K562 treated with DMSO at 1 percent for 24 hours (cell line): Measurements from ENCODE around the gene WFDC12. TPM values are rescaled to one million over a fixed set of nuclear protein-coding genes. Genes with fewer than 3 reads are reported as not detected.

ENCODE experiments used
- total RNA-seq: library from RNA; unstranded; fragments of 300-600 nt; gene quantifications from 2 replicates; pipeline ENCODE4 v1.2.3, GENCODE V29; 2022; ENCODE audit warnings: low read depth; ENCODE audit not compliant: insufficient read depth

WFDC12 gene, protein sequence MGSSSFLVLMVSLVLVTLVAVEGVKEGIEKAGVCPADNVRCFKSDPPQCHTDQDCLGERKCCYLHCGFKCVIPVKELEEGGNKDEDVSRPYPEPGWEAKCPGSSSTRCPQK
- not detected in 2 replicates for total RNA-seq

DNA sequence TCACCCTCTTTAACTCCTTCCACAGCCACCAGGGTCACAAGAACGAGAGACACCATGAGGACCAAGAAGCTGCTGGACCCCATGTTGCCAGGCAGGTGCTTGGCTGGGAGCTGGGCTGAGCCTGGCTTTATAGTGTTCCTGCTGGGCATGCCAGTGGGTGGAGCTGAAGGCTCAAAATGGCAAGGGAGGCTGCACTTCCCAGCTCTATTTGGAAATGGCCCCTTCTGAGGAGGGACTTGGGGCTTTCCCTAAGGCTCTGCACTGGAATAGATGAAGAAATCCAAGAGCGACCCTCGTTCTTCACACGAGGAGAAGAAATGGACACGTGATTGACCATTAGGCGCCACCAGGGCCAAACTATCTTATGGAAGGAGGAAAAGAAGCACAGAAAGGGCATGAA, at the start of gene WFDC12:
WFDC12 (minus strand) TSS at position 101 of the 400 bp plus-strand sequence; CDS start at position 83, 18 bp downstream.

DNA sequence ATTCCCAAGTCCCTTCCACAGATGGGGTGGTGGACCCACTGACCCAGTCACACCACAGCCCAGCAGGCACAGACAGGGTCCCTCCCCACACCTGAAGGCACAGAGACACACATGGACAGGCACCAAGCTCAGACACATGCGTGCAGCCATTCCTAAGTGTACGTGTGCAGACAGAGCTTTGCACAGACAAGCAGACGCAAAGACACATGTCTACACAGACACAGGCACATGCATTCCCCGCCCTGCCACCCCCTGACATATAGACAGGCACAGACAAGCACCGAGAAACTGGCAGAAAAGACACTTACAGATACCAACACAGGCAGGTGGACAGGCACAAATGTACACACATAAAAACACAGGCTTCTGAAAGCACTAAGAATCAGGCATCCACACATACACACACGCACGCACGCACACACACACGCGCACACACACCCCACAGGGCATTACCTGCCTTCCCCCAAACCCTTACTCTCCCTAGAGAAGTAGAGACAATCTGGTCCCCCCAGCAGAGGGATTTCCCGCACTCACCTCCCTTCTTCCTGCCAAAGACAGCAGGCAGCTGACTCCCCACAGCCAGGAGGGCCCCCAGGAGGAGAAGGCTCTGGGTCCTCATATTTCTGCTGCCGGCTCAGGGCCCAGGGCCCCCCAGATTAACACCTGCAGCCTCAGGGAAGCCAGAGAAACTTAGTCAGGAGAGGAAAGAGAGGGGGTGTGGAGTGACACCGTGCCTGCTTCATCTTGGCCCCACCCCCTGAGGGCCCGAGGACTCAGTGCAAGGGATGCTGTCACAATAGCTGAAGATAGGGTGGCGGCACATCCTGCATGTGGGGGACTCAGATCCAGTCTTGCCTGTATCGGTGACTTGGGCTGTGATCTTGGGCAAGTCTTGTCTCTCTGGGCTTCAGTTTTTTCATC, 9.5 kb downstream of the WFDC12 start, which contains the start of gene WFDC5:
WFDC5 (minus strand) TSS at position 710 of the 921 bp plus-strand sequence; CDS start at position 619, 91 bp downstream.

GRCh38 chr20:45100563-45101245, 23.6 kb downstream of the WFDC12 start, which contains the start of gene KCNS1:
Gene KCNS1 (minus strand): TSS chr20:45101127. CDS start chr20:45099236, 1,891 bp downstream.

Other genes with a start within 250 kb of the WFDC12 start
- gene YWHAB, start 238.8 kb downstream of the WFDC12 start, total RNA-seq, result 87.3 and 99.6 TPM in 2 replicates
- gene PABPC1L, start 214.4 kb downstream of the WFDC12 start, total RNA-seq, result 44.2 and 63.9 TPM in 2 replicates
- gene TOMM34, start 164.1 kb downstream of the WFDC12 start, total RNA-seq, result 49.1 and 51.5 TPM in 2 replicates
- 15.9 and 17.5 TPM in 2 replicates for gene STK4, start 158.0 kb downstream of the WFDC12 start, total RNA-seq
- gene KCNS1, start 23.3 kb downstream of the WFDC12 start, total RNA-seq, result not detected in 2 replicates
- not detected in 2 replicates for gene WFDC5, start 9.3 kb downstream of the WFDC12 start, total RNA-seq
- gene PI3, start 50.4 kb upstream of the WFDC12 start, total RNA-seq, result not detected in 2 replicates
- gene SEMG1, start 82.6 kb upstream of the WFDC12 start, total RNA-seq, result not detected in 2 replicates
- gene SEMG2, start 96.9 kb upstream of the WFDC12 start, total RNA-seq, result not detected in 2 replicates
- gene SLPI, start 130.1 kb upstream of the WFDC12 start, total RNA-seq, result not detected in 2 replicates
- gene RBPJL, start 182.4 kb upstream of the WFDC12 start, total RNA-seq, result not detected in 2 replicates
- 0.22 TPM in 1 of 2 replicates, not detected in the other for gene MATN4, start 183.8 kb upstream of the WFDC12 start, total RNA-seq
- gene SDC4, start 224.0 kb upstream of the WFDC12 start, total RNA-seq, result 11.9 and 12.1 TPM in 2 replicates
- 25.8 and 30.4 TPM in 2 replicates for gene SYS1, start 238.7 kb upstream of the WFDC12 start, total RNA-seq